ENCODE results near the gene NRP2.

- no peak for TF ChIP-seq POLR2A (IDR thresholded peaks at IDR 0.05)
- TF ChIP-seq CTCF (IDR thresholded peaks at IDR 0.05) = no peak
These were observed 151.6 kb downstream of the NRP2 start for GRCh38 chr2:205833864-205834263.
